ENCODE results near the gene SF3B4.
"Not testable (repeated sequence)": the region's sequence is repeated elsewhere in the genome, so short reads cannot be mapped to it uniquely, and the experiment has no call there.

SF3B4 gene

DNA sequence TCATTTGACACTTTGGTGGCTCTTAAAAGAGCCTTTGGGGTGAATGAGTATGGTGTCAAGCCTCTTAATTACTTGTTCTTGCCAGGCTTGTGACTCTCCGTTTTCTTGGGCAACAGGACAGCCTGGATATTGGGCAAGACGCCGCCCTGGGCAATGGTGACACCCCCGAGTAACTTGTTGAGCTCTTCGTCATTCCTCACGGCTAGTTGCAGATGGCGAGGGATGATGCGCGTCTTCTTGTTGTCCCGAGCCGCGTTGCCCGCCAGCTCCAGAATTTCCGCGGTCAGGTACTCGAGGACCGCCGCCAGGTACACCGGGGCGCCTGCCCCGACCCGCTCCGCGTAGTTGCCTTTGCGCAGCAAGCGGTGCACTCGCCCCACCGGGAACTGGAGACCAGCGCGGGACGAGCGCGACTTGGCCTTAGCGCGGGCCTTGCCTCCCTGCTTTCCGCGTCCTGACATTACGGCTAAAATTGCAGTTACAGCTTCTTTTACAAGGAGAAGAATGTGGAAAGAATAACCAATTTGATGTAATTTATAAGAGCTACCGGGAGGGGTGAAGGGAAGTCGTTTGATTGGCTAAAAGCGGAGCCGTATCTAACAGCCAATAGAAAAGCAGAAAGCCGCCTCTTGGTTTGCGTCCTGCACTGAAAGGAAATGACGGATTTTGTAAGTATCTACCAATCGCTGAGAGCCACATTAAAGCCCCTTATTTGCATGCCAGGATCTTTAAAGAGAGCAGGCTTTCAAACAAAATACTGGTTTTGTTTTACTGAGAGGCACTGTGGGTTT lies 40.0 kb downstream of the SF3B4 start:
- DNase-seq (ENCODE audit: low read depth in 3 of 3), result peak; percentile 47 to 65 (median 64)

DNA sequence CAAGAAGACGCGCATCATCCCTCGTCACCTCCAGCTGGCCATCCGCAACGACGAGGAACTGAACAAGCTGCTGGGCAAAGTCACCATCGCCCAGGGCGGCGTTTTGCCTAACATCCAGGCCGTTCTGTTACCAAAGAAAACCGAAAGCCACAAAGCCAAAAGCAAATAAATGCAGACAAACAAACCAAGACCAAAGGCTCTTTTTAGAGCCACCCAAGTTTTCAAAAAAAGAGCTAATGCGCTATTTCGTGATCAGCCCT lies 40.5 kb downstream of the SF3B4 start:
- not testable (repeated sequence) for DNase-seq (ENCODE audit: low read depth in 3 of 3)

DNA sequence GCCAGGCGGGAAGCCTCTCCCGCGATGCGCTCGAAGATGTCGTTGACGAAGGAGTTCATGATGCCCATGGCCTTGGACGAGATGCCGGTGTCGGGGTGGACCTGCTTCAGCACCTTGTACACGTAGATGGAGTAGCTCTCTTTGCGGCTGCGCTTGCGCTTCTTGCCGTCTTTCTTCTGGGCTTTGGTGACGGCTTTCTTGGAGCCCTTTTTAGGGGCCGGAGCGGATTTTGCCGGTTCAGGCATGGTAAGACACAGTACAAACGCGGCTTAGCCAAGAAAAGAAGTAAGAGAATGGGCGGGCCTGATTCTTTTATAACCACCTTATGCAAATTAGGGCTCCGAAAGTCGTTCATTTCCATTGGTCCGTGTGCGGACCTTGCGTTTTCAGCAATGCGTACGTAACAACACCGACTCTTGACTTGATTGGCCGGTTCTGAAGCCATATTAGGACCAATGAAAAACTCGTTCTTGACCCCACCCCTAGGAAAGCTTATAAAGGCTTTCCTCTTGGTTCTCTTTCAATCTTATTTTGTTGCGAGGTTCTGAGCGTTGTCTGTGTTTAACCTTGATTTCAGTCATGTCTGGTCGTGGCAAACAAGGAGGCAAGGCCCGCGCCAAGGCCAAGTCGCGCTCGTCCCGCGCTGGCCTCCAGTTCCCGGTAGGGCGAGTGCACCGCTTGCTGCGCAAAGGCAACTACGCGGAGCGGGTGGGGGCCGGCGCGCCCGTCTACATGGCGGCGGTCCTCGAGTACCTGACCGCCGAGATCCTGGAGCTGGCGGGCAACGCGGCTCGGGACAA lies 41.0 kb downstream of the SF3B4 start:
- peak; percentile 72 to 79 (median 76) for DNase-seq (ENCODE audit: low read depth in 3 of 3)

DNA sequence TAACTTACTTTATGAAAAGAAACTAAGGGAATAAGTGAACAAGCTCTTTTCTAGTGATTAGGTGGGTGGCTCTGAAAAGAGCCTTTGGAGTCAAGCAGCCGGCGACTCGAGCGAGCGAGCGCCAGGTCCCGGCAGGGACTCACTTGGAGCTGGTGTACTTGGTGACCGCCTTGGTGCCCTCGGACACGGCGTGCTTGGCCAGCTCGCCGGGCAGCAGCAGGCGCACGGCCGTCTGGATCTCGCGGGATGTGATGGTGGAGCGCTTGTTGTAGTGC lies 41.5 kb downstream of the SF3B4 start:
- not testable (repeated sequence) for DNase-seq (ENCODE audit: low read depth in 3 of 3)

DNA sequence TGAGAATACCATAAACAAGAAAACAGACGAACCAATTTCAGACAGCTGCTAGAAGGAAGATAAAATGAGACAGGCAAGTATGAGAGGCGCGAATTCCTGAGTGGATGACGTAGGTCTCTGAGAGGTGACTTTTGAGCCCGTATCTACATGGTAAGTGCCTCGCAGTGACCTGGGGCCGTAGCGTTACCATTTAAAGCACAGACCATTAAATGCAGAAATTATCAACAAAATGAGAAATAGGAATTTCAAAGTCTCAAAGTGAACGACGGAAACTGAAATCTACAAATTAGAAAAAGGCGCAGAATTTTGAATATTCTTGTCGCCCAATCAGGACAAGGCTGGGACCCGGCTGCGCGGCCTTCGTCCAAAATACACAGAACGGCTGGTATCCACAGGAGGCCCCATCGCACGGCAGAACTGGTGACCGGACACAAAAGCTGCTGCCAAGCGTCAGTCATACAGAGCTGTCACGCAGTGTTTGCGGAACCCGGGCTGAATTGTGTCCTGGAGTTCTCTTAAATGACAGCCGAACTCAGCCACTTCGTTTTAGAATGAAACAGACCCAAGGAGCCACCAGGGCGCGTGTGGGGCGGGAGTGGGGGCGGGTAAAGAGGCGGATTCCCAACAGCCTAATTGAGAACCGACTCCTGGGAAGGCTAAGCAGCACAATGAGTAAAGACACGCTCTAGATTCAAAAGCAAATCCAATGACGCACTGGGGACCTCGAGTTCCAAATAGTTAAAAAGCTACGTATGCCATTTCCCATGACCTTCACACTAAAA lies 42.1 kb downstream of the SF3B4 start:
- DNase-seq (ENCODE audit: low read depth in 3 of 3), result peak in 2 of 3 experiments; percentile 23 to 77

DNA sequence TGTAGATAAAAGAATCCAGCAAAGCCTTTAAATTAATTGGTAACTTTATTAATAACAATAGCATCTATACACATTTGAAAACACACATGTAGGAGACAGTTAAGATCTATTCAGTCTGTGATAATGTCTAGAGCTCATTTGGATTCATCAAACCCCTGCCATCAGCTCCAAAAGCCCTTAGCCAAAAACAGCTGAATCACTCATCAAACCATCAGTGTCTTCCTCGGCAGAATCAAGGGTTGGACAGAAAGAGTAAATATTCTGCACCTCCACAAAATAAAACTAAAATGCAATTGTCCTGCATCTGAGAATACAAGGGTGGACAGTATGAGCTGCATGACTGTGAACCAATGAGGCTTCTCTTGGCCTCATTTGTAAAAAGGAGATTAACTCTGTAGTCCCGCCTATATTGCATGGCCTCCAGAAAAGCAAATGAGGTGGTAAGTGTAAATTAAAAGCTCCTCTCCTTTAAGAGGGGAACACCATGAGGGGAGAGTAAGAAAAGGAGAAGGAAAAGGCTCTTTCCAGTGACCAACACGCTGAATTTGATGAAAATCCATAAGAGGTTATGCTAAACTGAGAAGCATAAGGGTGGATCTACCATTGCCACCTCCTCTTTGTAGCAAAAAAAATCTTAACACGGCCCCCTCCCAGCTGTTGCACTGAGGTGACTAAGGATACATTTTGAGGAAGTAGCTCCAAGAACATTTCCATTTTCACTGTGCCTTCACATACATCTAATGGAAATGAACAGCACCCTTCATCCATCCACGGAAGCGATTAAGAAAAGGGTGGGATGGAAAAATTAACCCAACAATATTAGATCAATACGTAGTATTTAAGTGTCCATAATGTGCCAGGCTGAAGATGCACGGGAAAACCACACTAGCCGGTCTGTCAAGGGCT lies 42.9 kb downstream of the SF3B4 start:
- DNase-seq (ENCODE audit: low read depth in 3 of 3), result peak in 1 of 3 experiments; percentile 22

DNA sequence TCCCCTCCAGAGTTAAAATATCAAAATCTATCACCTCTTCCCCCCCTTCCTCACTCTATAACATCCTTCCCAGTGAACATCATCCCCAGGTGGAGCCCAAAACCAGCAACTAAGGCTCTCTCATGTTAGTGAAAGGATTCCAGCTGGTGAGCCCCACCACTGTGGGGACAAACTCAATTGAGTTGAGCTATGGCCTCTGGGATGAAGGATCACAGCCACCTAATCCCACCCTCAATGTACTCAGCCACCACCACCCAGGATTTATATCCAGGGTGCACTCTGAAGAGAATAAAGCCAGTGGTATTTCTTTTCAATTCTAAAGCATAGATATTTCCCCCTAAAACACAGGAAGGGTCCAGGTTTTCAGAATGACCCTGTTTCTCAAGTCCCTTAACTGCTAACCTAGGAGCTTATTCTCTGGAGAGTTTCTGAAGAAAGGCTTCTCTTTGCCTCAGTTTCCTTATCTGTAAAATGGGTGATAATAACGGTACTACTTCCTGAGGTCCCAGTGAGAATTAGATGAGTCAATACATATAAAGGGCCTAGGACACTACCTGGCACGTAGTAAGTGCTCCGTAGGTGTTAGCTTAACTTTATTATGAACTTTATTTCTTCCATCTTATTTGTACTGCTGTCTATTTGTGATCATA lies 43.9 kb downstream of the SF3B4 start:
- no peak for DNase-seq (ENCODE audit: low read depth in 3 of 3)

DNA sequence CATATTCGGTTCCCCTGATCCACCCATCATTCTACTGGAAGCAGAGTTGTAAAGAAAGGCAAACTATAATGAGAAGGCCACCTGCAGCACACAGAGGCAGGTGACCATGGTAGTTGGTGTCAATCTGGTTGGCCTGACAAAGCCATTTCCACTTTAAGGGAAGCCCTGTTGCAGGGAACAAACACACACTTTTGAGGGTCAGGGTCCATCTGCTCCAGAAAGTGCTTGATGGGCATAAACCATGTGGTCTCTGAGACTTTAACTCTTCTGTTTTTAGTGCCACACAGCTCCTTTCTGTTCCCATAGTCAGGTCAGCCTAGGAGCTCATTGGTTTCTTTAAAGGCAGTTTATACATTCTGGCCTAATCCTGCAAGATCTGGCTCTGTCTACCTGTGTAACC lies 45.7 kb downstream of the SF3B4 start:
- no peak for DNase-seq (ENCODE audit: low read depth in 3 of 3)

DNA sequence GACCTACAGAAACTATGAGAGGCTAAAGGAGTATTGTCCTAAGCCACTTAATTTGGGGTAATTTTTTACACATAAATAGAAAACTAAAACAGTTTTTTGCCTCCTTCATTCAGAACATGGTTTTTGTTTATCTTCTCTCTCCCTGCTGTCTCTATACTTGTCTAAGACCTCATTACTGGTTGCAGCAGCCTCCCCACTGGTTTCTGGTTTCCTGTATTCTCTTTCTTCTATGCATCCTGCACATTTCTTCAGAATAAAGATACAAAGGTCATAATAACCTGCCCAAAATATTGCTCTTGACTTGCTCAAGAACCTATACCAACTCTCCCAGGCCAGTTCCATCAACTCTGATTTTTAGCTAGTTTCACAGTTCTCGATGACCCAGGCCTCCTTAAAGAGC lies 48.0 kb downstream of the SF3B4 start:
- no peak for DNase-seq (ENCODE audit: low read depth in 3 of 3)

DNA sequence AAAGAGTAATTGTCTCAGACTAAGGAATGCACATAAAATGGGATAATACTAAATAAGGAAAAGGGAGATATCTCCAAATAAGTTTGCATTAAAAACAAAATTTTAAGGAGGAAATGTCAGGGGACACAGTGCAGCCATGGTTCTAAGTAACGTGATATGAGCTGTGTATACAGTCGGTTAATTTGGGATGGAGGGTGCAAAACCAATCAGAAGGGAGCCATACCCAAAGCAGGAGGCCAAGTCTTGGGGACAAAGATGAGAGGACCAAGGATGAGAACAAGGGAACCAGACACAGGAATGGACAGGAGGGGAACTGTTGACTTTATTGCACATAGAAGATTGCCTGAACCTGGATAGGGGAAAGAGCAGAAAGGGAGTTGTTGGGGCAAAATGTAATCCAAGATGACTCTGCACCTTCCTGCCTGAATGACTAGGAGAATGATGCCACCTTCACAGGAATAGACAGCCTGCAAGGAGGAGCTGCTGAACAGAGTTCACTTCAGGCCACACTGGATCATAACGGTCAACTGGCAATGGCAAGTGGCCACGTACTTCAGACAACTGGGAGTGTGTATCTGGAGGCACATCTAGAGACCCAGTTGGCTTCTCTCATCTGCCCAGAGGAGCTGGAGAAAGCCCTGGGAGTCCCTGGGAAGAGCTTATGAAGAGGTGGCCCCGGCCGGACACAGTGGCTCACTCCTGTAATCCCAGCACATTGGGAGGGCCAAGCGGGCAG lies 50.2 kb downstream of the SF3B4 start:
- no peak for DNase-seq (ENCODE audit: low read depth in 3 of 3)

All from stimulated activated CD4-positive, alpha-beta T cell treated with anti-CD3 and anti-CD28 coated beads, TNF-alpha, amount 100 ng/mL, for 24 hours (primary cell).